Right atrium auricular region (tissue), 2 donors: ENCODE measurements around the gene EFS. TPM values are rescaled to one million over a fixed set of nuclear protein-coding genes. Genes with fewer than 3 reads are reported as not detected.
"Not testable (repeated sequence)": the region's sequence is repeated elsewhere in the genome, so short reads cannot be mapped to it uniquely, and the experiment has no call there.

ENCODE experiments used
- DNase-seq: peaks from one replicate; pipeline ENCODE4 v3.0.0-alpha.2; 2019; ENCODE audit warnings: low spot score
- H3K27ac ChIP-seq, 2 donors: fragments of 200-600 bp; sonication (generic); 1 replicate in 1 of 2; 2 replicates in 1 of 2; pipeline ENCODE4 v1.5.1; 2016 to 2019
- H3K27me3 ChIP-seq, 2 donors: fragments of 200-600 bp; sonication (generic); one replicate each; pipeline versions ENCODE4 v1.5.1 to v1.6.0; 2017 to 2019
- H3K36me3 ChIP-seq: fragments of 200-600 bp; sonication (generic); one replicate; pipeline ENCODE4 v1.5.1; 2016
- H3K4me1 ChIP-seq, 2 donors: fragments of 200-600 bp; sonication (generic); one replicate each; pipeline versions ENCODE4 v1.5.1 to v1.6.0; 2017 to 2019
- H3K4me3 ChIP-seq, 2 donors: fragments of 200-600 bp; sonication (generic); 1 replicate in 1 of 2; 2 replicates in 1 of 2; pipeline ENCODE4 v1.5.1; 2017 to 2019; ENCODE audit warnings: mild to moderate bottlenecking in 1 of 2, moderate library complexity in 1 of 2
- H3K9me3 ChIP-seq, 2 donors: fragments of 200-600 bp; sonication (generic); one replicate each; pipeline ENCODE4 v1.5.1; 2019
- total RNA-seq, 2 donors: library from RNA; depleted of rRNA; stranded (reverse); fragments of >200 nt; gene quantifications; one replicate each; pipeline ENCODE4 v1.1.0, GENCODE V29; 2016
- TF ChIP-seq, protein P1 (sequence below), 2 donors: fragments of 200-600 bp; sonication (generic); IDR thresholded peaks; one replicate each; pipeline ENCODE4 v1.5.1; 2019; ENCODE audit warnings: antibody characterized with exemption in 2 of 2

EFS gene
- total RNA-seq, 2 donors from 2014 or later = 4.1 to 6.3 TPM

DNA sequence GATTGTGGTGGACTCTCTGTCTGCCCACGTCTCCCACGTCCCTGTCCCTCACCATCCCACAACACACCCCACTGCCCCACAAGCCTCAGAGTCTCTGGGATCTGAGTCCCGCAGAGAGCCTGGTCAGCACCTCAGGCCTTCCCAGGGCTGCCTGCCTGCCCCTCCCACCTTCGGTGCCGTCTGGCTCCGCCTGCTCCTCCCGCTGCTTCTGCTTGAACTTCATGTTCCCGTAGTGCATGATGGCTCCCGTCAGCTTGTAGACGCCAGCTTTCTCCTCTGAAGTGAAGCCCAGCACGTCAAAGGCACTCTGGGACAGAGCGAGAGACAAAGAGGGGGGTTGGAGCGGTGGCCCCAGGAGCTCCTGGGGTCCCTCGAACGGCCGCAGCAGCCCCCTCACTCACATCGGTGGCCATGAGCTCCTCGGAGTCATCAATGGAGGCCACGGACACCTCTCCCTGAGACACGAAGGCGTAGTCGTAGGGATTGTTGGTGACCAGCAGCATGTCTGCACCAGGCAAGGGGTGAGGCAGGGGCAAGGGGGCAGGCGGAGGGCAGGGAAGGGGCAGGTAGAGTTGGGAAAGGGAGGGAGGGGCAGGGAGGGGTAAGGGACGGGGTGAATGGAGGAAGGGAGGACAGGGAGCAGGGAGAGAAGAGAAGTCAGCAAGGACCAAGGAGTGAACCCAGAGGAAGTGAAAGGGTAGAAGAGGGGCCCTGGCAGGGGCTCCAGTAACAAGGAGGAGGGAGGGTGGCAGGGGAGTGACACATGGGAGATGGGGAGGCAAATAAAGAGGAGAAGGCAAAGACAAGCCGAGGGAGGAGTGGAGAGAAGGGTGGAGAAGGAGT lies 37.5 kb upstream of the EFS start:
- peak overlapping the region; percentile 61 to 82 for H3K4me3 ChIP-seq
- TF ChIP-seq, protein P1, sequence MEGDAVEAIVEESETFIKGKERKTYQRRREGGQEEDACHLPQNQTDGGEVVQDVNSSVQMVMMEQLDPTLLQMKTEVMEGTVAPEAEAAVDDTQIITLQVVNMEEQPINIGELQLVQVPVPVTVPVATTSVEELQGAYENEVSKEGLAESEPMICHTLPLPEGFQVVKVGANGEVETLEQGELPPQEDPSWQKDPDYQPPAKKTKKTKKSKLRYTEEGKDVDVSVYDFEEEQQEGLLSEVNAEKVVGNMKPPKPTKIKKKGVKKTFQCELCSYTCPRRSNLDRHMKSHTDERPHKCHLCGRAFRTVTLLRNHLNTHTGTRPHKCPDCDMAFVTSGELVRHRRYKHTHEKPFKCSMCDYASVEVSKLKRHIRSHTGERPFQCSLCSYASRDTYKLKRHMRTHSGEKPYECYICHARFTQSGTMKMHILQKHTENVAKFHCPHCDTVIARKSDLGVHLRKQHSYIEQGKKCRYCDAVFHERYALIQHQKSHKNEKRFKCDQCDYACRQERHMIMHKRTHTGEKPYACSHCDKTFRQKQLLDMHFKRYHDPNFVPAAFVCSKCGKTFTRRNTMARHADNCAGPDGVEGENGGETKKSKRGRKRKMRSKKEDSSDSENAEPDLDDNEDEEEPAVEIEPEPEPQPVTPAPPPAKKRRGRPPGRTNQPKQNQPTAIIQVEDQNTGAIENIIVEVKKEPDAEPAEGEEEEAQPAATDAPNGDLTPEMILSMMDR (IDR thresholded peaks at IDR 0.05) = no peak
- H3K27ac ChIP-seq = peak overlapping the region; percentile 81 to 91
- H3K9me3 ChIP-seq = no peaks in the 10 kb centered on the region
- H3K4me1 ChIP-seq = no peaks in the 10 kb centered on the region
- H3K36me3 ChIP-seq = peaks cover 98% of the 10 kb centered on the region
- H3K27me3 ChIP-seq = no peaks in the 10 kb centered on the region
- no peak for DNase-seq

DNA sequence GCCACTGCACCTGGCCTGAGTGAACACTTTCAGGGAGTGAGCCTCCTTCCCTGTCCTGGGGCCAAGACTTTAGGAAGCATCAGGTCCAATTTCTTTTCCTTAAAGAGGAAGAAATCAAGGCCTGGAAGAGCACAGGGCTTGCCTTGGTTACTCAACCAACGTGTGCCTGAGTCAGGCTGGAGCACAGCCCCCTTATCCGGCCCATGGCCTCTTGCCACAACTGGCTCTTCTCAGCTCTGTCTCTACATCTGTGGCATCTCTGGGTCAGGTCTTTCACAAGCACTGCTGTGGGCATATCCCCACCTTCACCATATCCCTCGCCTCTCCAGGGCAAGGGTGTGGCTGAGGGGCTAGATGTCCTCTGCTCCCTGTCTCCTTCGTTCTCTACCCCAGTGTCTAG lies 36.3 kb upstream of the EFS start:
- TF ChIP-seq, protein P1 (IDR thresholded peaks at IDR 0.05) = no peak
- H3K36me3 ChIP-seq = peaks cover 98% of the 10 kb centered on the region
- no peaks in the 10 kb centered on the region for H3K9me3 ChIP-seq
- H3K27me3 ChIP-seq = no peaks in the 10 kb centered on the region
- peak overlapping the region; percentile 81 to 91 for H3K27ac ChIP-seq
- peak overlapping the region; percentile 61 to 82 for H3K4me3 ChIP-seq
- DNase-seq = no peak
- H3K4me1 ChIP-seq = no peaks in the 10 kb centered on the region

DNA sequence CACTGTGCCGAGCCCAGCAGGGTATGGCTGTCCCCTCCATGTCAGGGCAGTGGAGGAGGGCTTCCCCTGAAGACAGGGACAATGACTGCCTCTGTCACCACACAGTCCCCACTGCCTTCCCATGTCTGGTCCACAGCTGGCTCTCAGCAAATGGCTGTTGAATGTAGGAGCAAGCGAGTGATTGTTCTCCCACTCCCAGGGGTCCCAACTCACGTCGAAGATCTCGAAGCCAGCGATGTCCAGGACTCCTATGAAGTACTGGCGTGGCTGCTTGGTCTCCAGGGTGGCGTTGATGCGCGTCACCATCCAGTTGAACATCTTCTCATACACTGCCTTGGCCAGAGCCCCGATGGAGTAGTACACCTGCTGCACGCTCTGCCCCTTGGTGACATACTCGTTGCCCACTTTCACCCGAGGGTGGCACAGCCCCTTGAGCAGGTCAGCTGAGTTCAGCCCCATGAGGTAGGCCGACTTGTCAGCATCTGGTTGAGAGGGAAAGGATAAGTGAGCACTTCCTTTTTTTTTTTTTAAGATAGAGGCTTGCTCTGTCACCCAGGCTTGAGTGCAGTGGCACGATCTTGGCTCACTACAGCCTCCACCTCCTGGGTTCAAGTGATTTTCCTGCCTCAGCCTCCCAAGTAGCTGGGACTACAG lies 35.7 kb upstream of the EFS start:
- not testable (repeated sequence) for H3K9me3 ChIP-seq, DNase-seq, H3K27me3 ChIP-seq, H3K4me1 ChIP-seq
- Histone ChIP-seq H3K4me3 (peak overlapping the region; percentile 61 to 82), H3K36me3 (peaks cover 98% of the 10 kb centered on the region), H3K27ac (peak overlapping the region; percentile 81 to 91)

DNA sequence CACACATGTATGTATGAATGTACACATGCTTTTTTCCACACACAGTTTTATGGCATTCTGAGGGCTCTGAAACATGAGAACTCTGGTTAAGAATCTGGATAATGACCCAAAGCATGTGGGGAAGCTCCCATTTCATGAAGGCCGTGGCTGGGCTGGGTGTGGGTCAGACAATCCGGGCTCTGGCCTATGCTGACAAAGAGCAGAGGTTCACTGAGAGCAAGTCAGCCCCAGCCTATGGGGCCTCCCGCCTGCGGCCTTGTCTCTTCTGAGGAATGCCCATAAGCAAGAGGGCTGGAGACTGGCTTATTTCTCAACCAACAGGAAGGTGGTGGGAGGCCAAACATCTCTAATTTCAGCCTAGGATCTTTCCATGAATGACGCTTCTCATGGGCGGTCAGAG lies 34.6 kb upstream of the EFS start:
- H3K4me1 ChIP-seq = no peaks in the 10 kb centered on the region
- H3K27ac ChIP-seq = peak overlapping the region; percentile 67 to 81
- H3K9me3 ChIP-seq = no peaks in the 10 kb centered on the region
- H3K4me3 ChIP-seq = peak overlapping the region; percentile 61 to 82
- H3K27me3 ChIP-seq = no peaks in the 10 kb centered on the region
- peaks cover 98% of the 10 kb centered on the region for H3K36me3 ChIP-seq
- DNase-seq = no peak
- TF ChIP-seq, protein P1 (IDR thresholded peaks at IDR 0.05) = no peak

DNA sequence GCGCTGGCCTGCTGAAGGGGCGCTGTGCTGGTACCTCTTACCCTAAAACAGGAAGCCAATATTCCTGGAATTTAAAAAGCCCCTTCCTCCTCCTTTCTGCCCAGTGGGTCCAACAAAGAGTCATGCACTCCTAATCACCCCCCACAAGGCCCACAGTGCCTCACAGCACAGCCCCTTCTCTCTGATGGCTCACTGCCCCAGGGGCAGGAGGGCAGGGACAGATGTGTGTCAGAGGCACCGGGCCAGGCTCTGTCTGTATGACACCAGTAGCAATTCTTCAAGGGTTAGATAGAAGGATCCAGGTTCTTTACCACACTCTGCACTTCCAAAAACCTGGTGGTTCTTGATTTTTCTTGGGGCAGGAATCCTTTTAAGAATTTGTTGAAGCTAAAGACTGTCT lies 34.2 kb upstream of the EFS start:
- TF ChIP-seq, protein P1 (IDR thresholded peaks at IDR 0.05) = no peak
- H3K27me3 ChIP-seq = no peaks in the 10 kb centered on the region
- DNase-seq = no peak
- H3K36me3 ChIP-seq = peaks cover 98% of the 10 kb centered on the region
- H3K27ac ChIP-seq = peak overlapping the region; percentile 67 to 69
- peak overlapping the region; percentile 61 to 82 for H3K4me3 ChIP-seq
- H3K9me3 ChIP-seq = no peaks in the 10 kb centered on the region
- H3K4me1 ChIP-seq = no peaks in the 10 kb centered on the region

DNA sequence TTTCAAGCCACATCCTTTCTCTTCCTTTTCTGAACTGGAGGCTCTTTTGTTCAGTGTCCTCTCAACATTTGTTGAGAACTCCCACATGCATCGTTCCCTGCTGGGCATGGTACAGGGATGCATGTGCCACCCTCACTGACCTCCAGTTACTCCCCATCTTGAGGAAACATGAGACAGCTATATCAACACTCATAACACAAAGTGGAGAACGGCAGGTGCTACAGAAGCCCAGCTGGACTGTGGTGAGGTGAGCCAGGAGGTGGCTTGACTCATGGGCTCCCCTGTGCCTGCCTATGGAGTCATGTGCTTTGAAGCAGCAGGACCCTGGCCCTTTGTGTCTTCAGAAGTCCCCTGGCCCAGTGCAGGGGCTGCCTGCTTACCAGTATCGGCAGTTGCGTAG lies 33.4 kb upstream of the EFS start:
- TF ChIP-seq, protein P1 (IDR thresholded peaks at IDR 0.05) = no peak
- peak overlapping the region; percentile 67 to 69 for H3K27ac ChIP-seq
- no peaks in the 10 kb centered on the region for H3K27me3 ChIP-seq
- no peaks in the 10 kb centered on the region for H3K9me3 ChIP-seq
- peaks cover 98% of the 10 kb centered on the region for H3K36me3 ChIP-seq
- no peaks in the 10 kb centered on the region for H3K4me1 ChIP-seq
- H3K4me3 ChIP-seq = peak overlapping the region; percentile 61 to 82
- DNase-seq = no peak
